HepG2 (cell line): ENCODE data around the gene FNDC3B. TPM values are rescaled to one million over a fixed set of nuclear protein-coding genes. Genes with fewer than 3 reads are reported as not detected.

Experiments
- ATAC-seq: fragments of 200-7000 bp; cut with Tn5 transposase; 3 replicates; pipeline ENCODE4 v1.9.1; 2020; ENCODE audit warnings: mild to moderate bottlenecking, moderate library complexity
- BruUV-seq: library from RNA; stranded (reverse); fragments of 400-500 nt; replicated peaks from 2 replicates; lab custom pipeline; 2021; lab: Mats Ljungman, UMichigan
- CTCF ChIA-PET: fragments of 300-600 bp; formaldehyde crosslinking; extraction: SDS; loops from one replicate; lab custom pipeline; 2021; ENCODE audit warnings: low total read pairs, inconsistent platforms, low intra/inter-chr PET ratio; lab: Yijun Ruan, JAX
- POLR2A ChIA-PET: fragments of 350-600 bp; sonication (Branson Sonifier 250); formaldehyde crosslinking; loops from one replicate; lab custom pipeline; 2020; ENCODE audit warnings: antibody characterized with exemption, inconsistent platforms; lab: Yijun Ruan, JAX
- DNase-seq: peaks from one replicate; pipeline ENCODE4 v3.0.0-alpha.2; 2015; ENCODE audit warnings: low spot score
- FAIRE-seq: peaks from 3 replicates; lab custom pipeline; 2011; peaks lifted over from hg19 to GRCh38; lab: Jason Lieb, UNC
- H2AFZ ChIP-seq: one replicate; pipeline ENCODE4 v1.6.1; 2011; ENCODE audit warnings: low read length, inconsistent platforms
- H3K27ac ChIP-seq: fragments of 300-600 bp; 3 replicates; pipeline ENCODE4 v1.8.0; 2011; ENCODE audit warnings: mixed run types, mild to moderate bottlenecking, mixed read lengths, low read length, inconsistent platforms; ENCODE audit not compliant: insufficient read depth; ENCODE audit errors: extremely low read length
- H3K27me3 ChIP-seq, 2 experiments: fragments of 200-600 bp in 1 of 2; 2 replicates in 1 of 2; 3 replicates in 1 of 2; pipeline versions ENCODE4 v1.6.0 to v1.8.0; 2011; ENCODE audit warnings: low read length in 2 of 2, mild to moderate bottlenecking in 2 of 2, moderate library complexity in 2 of 2, inconsistent platforms in 1 of 2; ENCODE audit not compliant: insufficient read depth in 2 of 2, control insufficient read depth in 1 of 2
- H3K36me3 ChIP-seq, 2 experiments: fragments of 200-600 bp in 1 of 2; replicated peaks in 1 of 2; 2 replicates in 1 of 2; 3 replicates in 1 of 2; pipeline versions ENCODE4 v1.5.1 to v1.8.0; 2011; ENCODE audit warnings: low read length in 2 of 2, inconsistent platforms in 1 of 2; ENCODE audit not compliant: insufficient read depth in 2 of 2, control insufficient read depth in 1 of 2
- H3K4me1 ChIP-seq: 2 replicates; pipeline ENCODE4 v1.5.1; 2012; ENCODE audit warnings: low read length, inconsistent platforms; ENCODE audit not compliant: insufficient read depth
- H3K4me2 ChIP-seq: 2 replicates; pipeline ENCODE4 v1.6.0; 2011; ENCODE audit warnings: low read depth, low read length, inconsistent platforms
- H3K4me3 ChIP-seq, 3 experiments: fragments of 200-600 bp in 1 of 3; sonication (generic), shearing (Covaris generic) in 1 of 3; replicated peaks in 1 of 3; 2 replicates each; pipeline ENCODE4 v1.5.1; 2011 to 2016; ENCODE audit warnings: low read length in 3 of 3, inconsistent platforms in 2 of 3, low read depth in 2 of 3, mild to moderate bottlenecking in 2 of 3, control low read depth in 1 of 3, mixed read lengths in 1 of 3; ENCODE audit not compliant: insufficient read depth in 1 of 3
- H3K79me2 ChIP-seq: one replicate; pipeline ENCODE4 v1.6.1; 2011; ENCODE audit warnings: low read length, inconsistent platforms; ENCODE audit not compliant: insufficient read depth
- H3K9ac ChIP-seq: 2 replicates; pipeline ENCODE4 v1.6.0; 2011; ENCODE audit warnings: mild to moderate bottlenecking, low read depth, low read length, inconsistent platforms; ENCODE audit not compliant: insufficient read depth
- H3K9me3 ChIP-seq: 2 replicates; pipeline ENCODE4 v1.5.1; 2012; ENCODE audit warnings: mild to moderate bottlenecking, low read length
- H4K20me1 ChIP-seq: 2 replicates; pipeline ENCODE4 v1.6.0; 2011; ENCODE audit warnings: inconsistent platforms, mild to moderate bottlenecking, low read length, moderate library complexity; ENCODE audit not compliant: insufficient read depth
- CHD4 ChIP-seq: fragments of 200-600 bp; sonication (generic); IDR thresholded peaks from 2 replicates; pipeline ENCODE4 v1.7.0; 2017; ENCODE audit warnings: mild to moderate bottlenecking, low read length, borderline replicate concordance
- MBD4 ChIP-seq: IDR thresholded peaks from 2 replicates; pipeline ENCODE4 v1.6.1; 2012; ENCODE audit warnings: low read length, inconsistent platforms, borderline replicate concordance
- PAF1 ChIP-seq: IDR thresholded peaks from 2 replicates; pipeline ENCODE4 v1.6.1; 2016; ENCODE audit warnings: missing genetic modification reagents, missing compliant biosample characterization
- RBM22 ChIP-seq: fragments of 200-400 bp; formaldehyde crosslinking; optimal IDR thresholded peaks from 2 replicates; pipeline ENCODE3; 2017; ENCODE audit warnings: mild to moderate bottlenecking, low read length, moderate library complexity
- ZBTB37 ChIP-seq: sonication (generic); formaldehyde crosslinking; IDR thresholded peaks from 2 replicates; pipeline ENCODE4 v1.4.0; 2020; ENCODE audit warnings: mild to moderate bottlenecking, missing genetic modification reagents
- ZNF121 ChIP-seq: sonication (generic); formaldehyde crosslinking; IDR thresholded peaks from 2 replicates; pipeline ENCODE4 v1.5.0; 2020; ENCODE audit warnings: mild to moderate bottlenecking, missing genetic modification reagents
- ZNF564 ChIP-seq: sonication (generic); formaldehyde crosslinking; IDR thresholded peaks from 2 replicates; pipeline ENCODE4 v1.8.1; 2023; ENCODE audit warnings: mild to moderate bottlenecking, missing genetic modification reagents
- ZNF773 ChIP-seq: sonication (generic); formaldehyde crosslinking; IDR thresholded peaks from 2 replicates; pipeline ENCODE4 v1.4.0; 2020; ENCODE audit warnings: missing genetic modification reagents, borderline replicate concordance
- ZSCAN25 ChIP-seq: sonication (generic); formaldehyde crosslinking; IDR thresholded peaks from 2 replicates; pipeline ENCODE4 v1.8.0; 2022; ENCODE audit warnings: mild to moderate bottlenecking, missing genetic modification reagents
- WGBS: methylation state at CpG from one replicate; pipeline ENCODE4 v1.1.6; 2017; ENCODE audit warnings: low lambda C conversion rate; 5-methylcytosine and 5-hydroxymethylcytosine counted together
- in situ Hi-C: cut with HindIII; loops from 2 replicates; pipeline ENCODE4 v1.10.0; 2017; ENCODE audit warnings: low pct_unique_long_range_greater_than_20kb; ENCODE audit not compliant: extremely low pct_ligation_motif_present
- intact Hi-C: fragments of 100-400 bp; cut with micrococcal nuclease; formaldehyde crosslinking; loops from one replicate; pipeline ENCODE4 v1.10.0; 2022; ENCODE audit not compliant: unreplicated experiment
- polyA plus RNA-seq, 8 experiments: library from polyadenylated mRNA; depleted of rRNA in 3 of 8; stranded (reverse) in 7 of 8; unstranded in 1 of 8; fragments of >200 nt; fragmentation: Illumina TruSeq in 4 of 8; extraction: Trizol in 4 of 8; gene quantifications; 2 replicates each; pipeline versions ENCODE4 v1.2.1 to v1.2.3, GENCODE V29; 2011 to 2016; ENCODE audit warnings: low read depth in 4 of 8, missing spikeins in 1 of 8, mixed read lengths in 1 of 8; ENCODE audit not compliant: insufficient read depth in 1 of 8
- total RNA-seq, 5 experiments: library from RNA; depleted of rRNA; stranded (reverse); fragments of >200 nt; fragmentation: Illumina TruSeq; extraction: Trizol; gene quantifications; 2 replicates each; pipeline ENCODE4 v1.2.3, GENCODE V29; 2016; ENCODE audit warnings: low read depth in 1 of 5

FNDC3B gene
- total and polyA plus RNA-seq, 2 of the 13 experiments (the other 11 are each of a cell fraction or from before 2014, with no cell fraction given): 74.8 to 103 TPM

GRCh38 chr3:172062761-172063160 is 23.4 kb downstream of the FNDC3B start (continued):
- no peak for TF ChIP-seq ZBTB37 (CRISPR knock-in tag)
- TF ChIP-seq, all 625 proteins: peak for 2

GRCh38 chr3:172063456-172064432 is 24.4 kb downstream of the FNDC3B start:
- Histone ChIP-seq H3K79me2 (peaks cover 97% of the 10 kb centered on the region), H3K9ac (peak overlapping the region; percentile 16; the same call in 1 of the 2 replicates), H3K4me3 (peak overlapping the region in 1 of 3 experiments; percentile 29; a peak in 2 of 6 replicates), H3K27ac (peak overlapping the region; percentile 70), H4K20me1 (peaks cover 93% of the 10 kb centered on the region), H3K4me2 (peak overlapping the region; percentile 51), H3K36me3 (peaks cover 7 to 50% of the 10 kb centered on the region in 2 experiments), H3K9me3 (no peaks in the 10 kb centered on the region), H2AFZ (no peak overlapping the region), H3K27me3 (no peaks in the 10 kb centered on the region), H3K4me1 (peaks cover 100% of the 10 kb centered on the region)
- DNase-seq: no peak
- no peak for ATAC-seq
- BruUV-seq: no TSS peak
- intact Hi-C loops: no loop called here
- TF ChIP-seq PAF1 (CRISPR knock-in tag): peak; percentile 35; the same call in 1 of the 2 replicates
- 0 out of 2 replicates have a peak, but pooled peaks have one; percentile 38 for TF ChIP-seq MBD4
- TF ChIP-seq ZNF773 (CRISPR knock-in tag): no peak
- TF ChIP-seq CHD4: no peak
- no peak for TF ChIP-seq ZSCAN25 (CRISPR knock-in tag)
- TF ChIP-seq ZNF121 (CRISPR knock-in tag): peak; percentile 96
- peak; percentile 98 for TF ChIP-seq RBM22
- TF ChIP-seq ZNF564: peak; percentile 87; the same call in 1 of the 2 replicates
- FAIRE-seq: no peak
- in situ Hi-C loops: no loop called here
- CTCF ChIA-PET: no interaction called here
- WGBS: 88% methylated on average over 6 of the region's 7 CpGs
- POLR2A ChIA-PET: interaction anchor here (0.9 kb wide), 1 partner anchor 9 kb away, joined by 3 read pairs; no protein-coding TSS in a partner anchor
